GM19099 (cell line): ENCODE results near the gene TAB2.

ENCODE experiments used
- POLR2A ChIP-seq: IDR thresholded peaks from 3 replicates; pipeline ENCODE4 v1.6.1; 2011; ENCODE audit warnings: low read depth; ENCODE audit not compliant: insufficient read length; ENCODE audit errors: extremely low read depth

TAB2 gene

GRCh38 chr6:149368065-149368464, 50.6 kb downstream of the TAB2 start:
- TF ChIP-seq POLR2A = no peak

GRCh38 chr6:149371154-149371553, 53.6 kb downstream of the TAB2 start:
- no peak for TF ChIP-seq POLR2A

GRCh38 chr6:149372062-149372461, 54.5 kb downstream of the TAB2 start:
- no peak for TF ChIP-seq POLR2A

DNA sequence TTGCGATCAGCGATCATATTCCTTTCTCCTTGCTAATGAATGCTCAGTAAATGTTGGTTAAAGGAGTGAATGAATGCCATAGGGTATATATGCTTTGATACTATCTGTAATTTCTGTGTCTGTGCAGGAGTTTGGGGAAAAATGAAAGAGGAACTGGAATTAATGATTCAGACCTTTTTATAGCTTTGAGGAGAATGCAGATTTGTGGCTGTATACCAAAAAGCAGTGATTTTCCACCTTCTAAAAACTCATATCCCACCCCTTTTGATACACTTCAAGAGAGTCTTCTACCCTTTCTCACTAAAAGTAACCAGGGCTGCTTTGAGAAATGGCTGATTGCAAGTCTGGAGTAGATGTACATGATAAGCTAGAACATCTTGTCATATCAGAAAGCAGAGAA, 56.0 kb downstream of the TAB2 start:
- no peak for TF ChIP-seq POLR2A

DNA sequence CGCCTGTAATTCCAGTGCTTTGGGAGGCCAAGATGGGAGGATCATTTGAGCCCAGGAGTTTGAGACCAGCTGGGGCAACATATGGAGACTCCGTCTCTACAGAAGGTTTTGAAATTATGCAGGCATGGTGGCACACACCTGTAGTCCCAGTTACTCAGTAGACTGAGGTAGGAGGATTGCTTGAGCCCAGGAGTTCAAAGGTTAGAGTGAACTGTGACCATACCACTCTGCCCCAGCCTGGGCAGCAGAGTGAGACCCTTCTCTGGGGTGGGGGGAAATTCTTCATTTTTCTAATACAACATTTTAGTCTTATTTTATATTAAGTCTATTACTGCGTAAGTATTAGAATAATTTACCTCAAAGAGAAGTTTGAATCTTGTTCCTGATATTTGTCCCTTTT, 62.5 kb downstream of the TAB2 start:
- TF ChIP-seq POLR2A = no peak

- TF ChIP-seq POLR2A = no peak
Measured at GRCh38 chr6:149380523-149380922, 63.0 kb downstream of the TAB2 start.

DNA sequence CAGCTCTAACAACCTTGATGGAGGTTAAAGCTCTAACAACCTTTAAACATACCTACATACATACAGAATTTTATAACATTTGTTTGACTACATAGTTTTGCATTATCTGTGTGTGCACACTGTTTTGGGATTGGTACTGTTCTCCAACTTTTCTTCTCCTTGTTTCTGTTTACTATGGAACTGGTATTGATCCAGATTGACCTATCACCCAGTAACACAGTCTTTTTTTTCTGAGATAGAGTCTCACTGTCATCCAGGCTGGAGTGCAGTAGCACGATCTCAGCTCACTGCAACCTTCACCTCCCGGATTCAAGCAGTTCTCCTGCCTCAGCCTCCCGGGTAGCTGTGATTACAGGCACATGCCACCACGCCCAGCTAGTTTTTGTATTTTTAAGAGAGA, 65.9 kb downstream of the TAB2 start:
- TF ChIP-seq POLR2A = no peak

GRCh38 chr6:149384464-149384863, 67.0 kb downstream of the TAB2 start:
- TF ChIP-seq POLR2A = no peak

DNA sequence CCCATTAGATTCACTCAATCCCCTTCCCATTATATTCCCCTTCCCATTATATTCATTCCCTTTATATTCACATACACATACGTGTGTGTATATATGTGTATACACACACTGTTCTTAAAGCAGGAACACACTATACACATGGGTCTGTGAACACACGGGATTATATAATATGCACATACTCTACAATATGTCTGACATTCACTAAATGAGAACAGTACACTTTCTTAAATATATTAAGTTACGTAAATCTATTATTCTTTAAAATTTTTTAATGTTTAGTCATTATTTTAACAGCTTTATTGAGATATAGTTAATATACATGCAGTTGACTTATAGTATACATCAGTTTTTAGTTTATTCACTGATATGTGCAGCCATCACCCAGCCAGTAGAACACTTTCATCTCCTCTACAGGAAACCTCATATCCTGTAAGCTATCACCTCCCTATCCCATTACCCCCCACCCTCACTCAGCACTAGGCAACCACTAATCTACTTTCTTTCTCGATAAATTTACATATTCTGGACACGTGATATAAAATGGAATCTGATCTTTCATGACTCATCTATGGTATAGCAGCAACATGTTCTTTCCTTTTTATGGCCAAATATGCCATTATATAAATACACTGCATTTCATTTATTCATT, 68.6 kb downstream of the TAB2 start:
- no peak for TF ChIP-seq POLR2A

GRCh38 chr6:149387779-149388512, 70.4 kb downstream of the TAB2 start:
- TF ChIP-seq POLR2A = no peak

- no peak for TF ChIP-seq POLR2A
Measured at GRCh38 chr6:149389509-149390297, 72.2 kb downstream of the TAB2 start.

DNA sequence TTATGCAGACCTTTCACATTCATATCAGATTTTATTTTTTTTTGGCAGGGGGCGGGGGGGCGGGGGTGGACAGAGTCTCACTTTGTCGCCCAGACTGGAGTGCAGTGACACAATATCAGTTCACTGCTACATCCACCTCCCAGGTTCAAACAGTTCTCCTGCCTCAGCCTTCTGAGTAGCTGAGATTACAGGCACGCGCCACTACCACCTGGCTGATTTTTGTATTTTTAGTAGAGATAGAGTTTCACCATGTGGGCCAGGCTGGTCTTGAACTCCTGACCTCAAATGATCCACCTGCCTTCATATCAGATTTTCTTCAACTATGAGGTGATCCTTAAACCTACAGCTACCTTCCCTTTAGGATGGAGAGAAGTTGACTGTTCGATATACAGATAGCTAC, 74.6 kb downstream of the TAB2 start:
- no peak for TF ChIP-seq POLR2A

GRCh38 chr6:149392535-149392934, 75.0 kb downstream of the TAB2 start:
- no peak for TF ChIP-seq POLR2A

DNA sequence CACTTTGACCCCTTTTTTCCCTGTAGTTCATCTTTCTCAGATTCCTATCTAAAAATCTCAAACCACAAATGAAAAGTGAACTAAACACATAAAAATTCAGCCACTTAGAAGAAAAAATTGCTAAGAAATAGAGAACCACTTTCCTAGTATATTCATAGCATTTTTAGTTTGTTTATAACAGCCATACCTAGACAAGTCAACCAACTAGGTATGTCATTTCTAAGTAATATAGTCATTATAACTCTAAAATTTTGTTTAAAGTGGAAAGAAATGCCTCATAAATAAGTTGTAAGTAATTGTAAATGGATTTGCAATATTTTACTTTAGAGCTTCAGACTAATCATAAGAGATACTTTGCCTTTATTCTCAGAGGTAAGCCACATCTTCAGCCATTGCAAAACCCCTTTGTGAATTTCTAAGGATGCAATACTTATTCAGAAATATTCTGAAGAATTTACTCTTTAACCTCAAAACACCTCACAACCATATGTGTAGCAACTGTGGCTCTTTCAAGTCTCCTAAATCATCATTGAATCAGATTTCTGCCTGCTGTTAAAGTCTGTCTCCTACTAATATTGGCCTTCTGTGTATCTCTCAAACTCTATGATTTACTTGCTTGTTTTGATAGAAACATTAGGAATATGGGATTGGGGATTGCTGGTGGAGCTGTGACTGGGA, 75.6 kb downstream of the TAB2 start:
- TF ChIP-seq POLR2A = no peak

DNA sequence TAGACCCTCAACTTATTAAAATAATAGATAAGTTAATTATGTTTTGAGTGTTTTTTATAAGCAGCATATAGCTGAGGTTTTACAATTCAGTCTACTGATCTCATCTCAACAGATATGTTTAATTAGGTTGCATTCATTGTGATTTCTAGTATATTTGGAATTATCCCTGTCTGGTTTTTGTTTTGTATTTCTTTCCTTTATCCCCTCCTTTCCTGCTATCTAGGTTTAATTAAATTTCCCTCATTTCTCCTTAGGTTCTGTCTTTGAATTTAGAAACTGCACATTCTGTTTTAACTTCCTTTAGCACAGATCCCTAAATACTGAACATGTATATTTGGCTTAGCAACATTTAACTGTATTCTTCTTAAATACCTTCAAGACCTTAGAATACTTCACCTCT, 77.7 kb downstream of the TAB2 start:
- no peak for TF ChIP-seq POLR2A
